Measurements from ENCODE around the gene CEL. TPM values are rescaled to one million over a fixed set of nuclear protein-coding genes. Genes with fewer than 3 reads are reported as not detected.

The CEL gene
- total and polyA plus RNA-seq, 2 donors (not counting 3 experiments of a cell fraction or from before 2014, with no cell fraction given) = 0.92 to 1.1 TPM

DNA sequence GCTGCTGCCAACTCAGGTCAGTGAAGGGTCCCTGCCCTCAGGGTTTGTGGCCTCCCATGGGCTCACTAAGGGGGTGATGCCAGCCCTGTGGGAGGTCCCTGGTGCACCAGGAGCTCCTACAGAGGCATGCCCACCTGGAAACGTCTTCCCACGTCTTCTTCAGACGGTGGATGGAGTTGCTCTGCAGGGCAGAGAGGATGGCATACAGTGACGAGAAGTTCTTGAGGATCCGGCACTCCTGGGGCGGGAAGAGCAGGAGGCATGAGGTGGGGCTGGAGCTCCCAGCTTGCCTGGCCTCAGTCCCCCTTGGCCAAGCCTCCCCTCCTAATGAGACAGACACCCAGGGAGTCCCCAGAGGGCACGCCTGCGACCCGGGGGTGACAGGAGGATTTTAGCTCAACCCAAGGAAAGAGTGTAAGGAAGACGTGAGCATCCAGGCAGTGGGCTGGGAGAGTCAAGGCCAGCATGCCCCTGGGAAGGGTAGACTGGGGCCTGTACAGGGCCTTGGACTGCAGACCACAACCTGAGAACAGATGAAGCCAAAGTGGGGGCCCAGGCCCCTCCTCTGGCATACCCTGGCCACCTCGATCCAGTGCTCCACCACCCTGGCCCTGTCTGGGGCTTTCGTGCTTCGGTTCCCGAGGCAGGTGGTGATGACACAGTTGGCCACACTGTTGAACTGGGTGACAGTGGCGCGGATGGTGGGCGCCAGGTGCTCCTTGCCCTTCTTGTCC, 44.9 kb downstream of the CEL start:
- Histone ChIP-seq H3K27me3 (ENCODE audit: control insufficient read depth in 2 of 2, insufficient read depth in 2 of 2, low read length in 2 of 2) (no peaks in the 10 kb centered on the region), H3K9me1 (replicated peaks; ENCODE audit: control insufficient read depth, extremely low read depth, insufficient read depth, low read length) (no peaks in the 10 kb centered on the region), H3K9me3 (replicated peaks; ENCODE audit: control insufficient read depth, insufficient read depth, low read length) (no peaks in the 10 kb centered on the region), H3K4me2 (ENCODE audit: insufficient read depth, low read length) (no peak overlapping the region), H3K9ac (replicated peaks; ENCODE audit: extremely low read depth, insufficient read depth, low read length) (no peak overlapping the region), H3K79me2 (ENCODE audit: control insufficient read depth, insufficient read depth, low read length) (no peaks in the 10 kb centered on the region), H3K36me3 (ENCODE audit: control insufficient read depth in 2 of 2, extremely low read depth in 1 of 2, insufficient read depth in 2 of 2, low read length in 2 of 2) (peaks cover 11 to 67% of the 10 kb centered on the region in 2 experiments), H2AFZ (ENCODE audit: low read depth, low read length) (no peak overlapping the region), H3K4me3 (replicated peaks in 1 of 3; ENCODE audit: insufficient read depth in 1 of 3, low read depth in 1 of 3, low read length in 3 of 3) (no peak overlapping the region), H4K20me1 (replicated peaks; ENCODE audit: control insufficient read depth, extremely low read depth, insufficient read depth, low read length) (no peaks in the 10 kb centered on the region), H3K27ac (ENCODE audit: insufficient read depth, low read depth, low read length) (no peak overlapping the region), H3K4me1 (ENCODE audit: control insufficient read depth, extremely low read depth, insufficient read depth, low read length) (no peaks in the 10 kb centered on the region)
- ChIA-PET CTCF (interaction anchor here (1.1 to 8.0 kb wide), 5 partner anchors 10 to 41 kb away, joined by 3 to 110 read pairs (median 3); no protein-coding TSS in a partner anchor), POLR2A (no interaction called here)
- no peak for TF ChIP-seq GATA2 (IDR thresholded peaks at IDR 0.05; ENCODE audit: insufficient read depth, insufficient read length, low read depth, low read length)
- TF ChIP-seq MAX (IDR thresholded peaks at IDR 0.05; ENCODE audit: insufficient read depth, insufficient read length) = no peak
- TF ChIP-seq CTCF (IDR thresholded peaks at IDR 0.05; ENCODE audit: extremely low read depth in 1 of 2, insufficient read depth in 1 of 2, low read depth in 1 of 2, low read length in 2 of 2) = no peak
- no peak for TF ChIP-seq EZH2 (IDR thresholded peaks at IDR 0.05; ENCODE audit: borderline replicate concordance, low read depth, low read length, severe bottlenecking)
- TF ChIP-seq POLR2A (IDR thresholded peaks at IDR 0.05; ENCODE audit: low read depth, low read length) = no peak
- no peak for TF ChIP-seq MYC (IDR thresholded peaks at IDR 0.05; ENCODE audit: low read depth, low read length)
- no peak for TF ChIP-seq JUN (IDR thresholded peaks at IDR 0.05; ENCODE audit: borderline replicate concordance, insufficient read depth, insufficient read length, low read depth)
- TF ChIP-seq POLR2AphosphoS5 (IDR thresholded peaks at IDR 0.05; ENCODE audit: insufficient read depth, low read depth, low read length) = no peak
- BruUV-seq (replicated peaks) = no TSS peak
- DNase-seq (ENCODE audit: low read depth, low spot score) (no peak), FAIRE-seq (no peak)
- intact Hi-C loops (cut with micrococcal nuclease) (no loop called here), dilution Hi-C loops (cut with MboI; ENCODE audit: extremely low pct_ligation_motif_present, low sequenced_read_pairs) (no loop called here)

Data from endothelial cell of umbilical vein (primary cell).